Posterior vena cava (tissue), 2 donors: Measurements from ENCODE around the gene HDAC6. TPM values are rescaled to one million over a fixed set of nuclear protein-coding genes. Genes with fewer than 3 reads are reported as not detected.
"Not testable (repeated sequence)": the region's sequence is repeated elsewhere in the genome, so short reads cannot be mapped to it uniquely, and the experiment has no call there.

ENCODE experiments used
- DNase-seq: peaks from one replicate; pipeline ENCODE4 v3.0.0-alpha.2; 2020; ENCODE audit warnings: low spot score
- intact Hi-C, 2 donors: fragments of 100-400 bp; cut with DNase I; formaldehyde crosslinking; loops; one replicate each; pipeline versions ENCODE4 v1.14.1 to v1.14.2; 2022 to 2023
- total RNA-seq, 2 donors: library from RNA; stranded (reverse); fragmentation: NEBNext Ultra II Directional; extraction: Animal tissue kit (Norgen Biotek cat#: 25700); gene quantifications; one replicate each; pipeline ENCODE4 v1.2.1, GENCODE V29; 2021
- donor health status: DM: yes; HTN: yes; CAD: no.
- donor health status: DM: yes; HTN: yes; CAD: no.

Gene HDAC6
- total RNA-seq, 2 donors from 2014 or later: 45.4 to 54.3 TPM

GRCh38 chrX:48818098-48818497 is 16.2 kb downstream of the HDAC6 start:
- intact Hi-C loops: no loop called here
- no peak for DNase-seq

DNA sequence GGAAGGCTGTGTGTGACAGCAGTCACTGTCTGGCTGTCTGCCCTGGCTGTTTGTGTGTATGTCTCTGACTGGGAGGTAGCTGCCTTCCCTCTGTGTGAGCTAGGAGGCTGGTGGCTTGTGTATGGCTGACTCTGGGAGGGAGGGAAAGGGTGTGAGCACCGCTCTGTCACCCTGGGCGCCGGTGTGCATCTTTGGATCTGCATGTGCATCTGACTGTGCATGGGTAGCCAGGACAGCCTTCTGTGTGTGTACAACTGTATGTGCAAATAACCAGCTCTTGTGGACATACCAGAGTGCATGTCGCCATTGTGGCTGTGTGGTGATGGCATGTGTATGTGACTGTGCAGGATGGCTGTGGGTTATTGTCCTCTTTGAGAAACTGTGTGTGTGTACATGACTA is 17.0 kb downstream of the HDAC6 start:
- intact Hi-C loops: no loop called here
- DNase-seq: no peak

DNA sequence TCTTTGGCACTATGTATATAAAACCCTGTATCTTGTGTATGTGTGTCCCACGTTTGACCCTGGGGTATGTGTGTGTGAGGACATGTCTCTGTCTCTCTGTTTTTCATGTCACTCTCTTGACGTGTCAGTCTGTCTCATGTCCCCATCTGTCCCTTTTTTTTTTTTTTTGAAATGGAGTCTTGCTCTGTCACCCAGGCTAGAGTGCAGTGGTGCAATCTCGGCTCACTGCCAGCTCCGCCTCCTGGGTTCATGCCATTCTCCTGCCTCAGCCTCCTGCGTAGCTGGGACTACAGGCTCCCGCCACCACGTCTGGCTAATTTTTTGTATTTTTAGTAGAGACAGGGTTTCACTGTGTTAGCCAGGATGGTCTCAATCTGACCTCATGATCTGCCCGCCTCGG is 17.5 kb downstream of the HDAC6 start:
- DNase-seq, intact Hi-C loops: not testable (repeated sequence)

DNA sequence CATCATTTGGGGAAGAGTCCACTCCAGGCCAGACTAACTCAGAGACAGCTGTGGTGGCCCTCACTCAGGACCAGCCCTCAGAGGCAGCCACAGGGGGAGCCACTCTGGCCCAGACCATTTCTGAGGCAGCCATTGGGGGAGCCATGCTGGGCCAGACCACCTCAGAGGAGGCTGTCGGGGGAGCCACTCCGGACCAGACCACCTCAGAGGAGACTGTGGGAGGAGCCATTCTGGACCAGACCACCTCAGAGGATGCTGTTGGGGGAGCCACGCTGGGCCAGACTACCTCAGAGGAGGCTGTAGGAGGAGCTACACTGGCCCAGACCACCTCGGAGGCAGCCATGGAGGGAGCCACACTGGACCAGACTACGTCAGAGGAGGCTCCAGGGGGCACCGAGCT is 21.2 kb downstream of the HDAC6 start:
- DNase-seq: no peak
- intact Hi-C loops: no loop called here

- DNase-seq: no peak
- intact Hi-C loops: no loop called here
These were observed 22.2 kb downstream of the HDAC6 start for GRCh38 chrX:48824066-48824465.

- no peak for DNase-seq
- intact Hi-C loops: no loop called here
These were observed 24.4 kb downstream of the HDAC6 start, which contains the start of gene ERAS for GRCh38 chrX:48826135-48826875. Gene ERAS, plus strand, starts transcription at chrX:48826513. Its CDS starts 2,611 bp downstream, at chrX:48829124.

DNA sequence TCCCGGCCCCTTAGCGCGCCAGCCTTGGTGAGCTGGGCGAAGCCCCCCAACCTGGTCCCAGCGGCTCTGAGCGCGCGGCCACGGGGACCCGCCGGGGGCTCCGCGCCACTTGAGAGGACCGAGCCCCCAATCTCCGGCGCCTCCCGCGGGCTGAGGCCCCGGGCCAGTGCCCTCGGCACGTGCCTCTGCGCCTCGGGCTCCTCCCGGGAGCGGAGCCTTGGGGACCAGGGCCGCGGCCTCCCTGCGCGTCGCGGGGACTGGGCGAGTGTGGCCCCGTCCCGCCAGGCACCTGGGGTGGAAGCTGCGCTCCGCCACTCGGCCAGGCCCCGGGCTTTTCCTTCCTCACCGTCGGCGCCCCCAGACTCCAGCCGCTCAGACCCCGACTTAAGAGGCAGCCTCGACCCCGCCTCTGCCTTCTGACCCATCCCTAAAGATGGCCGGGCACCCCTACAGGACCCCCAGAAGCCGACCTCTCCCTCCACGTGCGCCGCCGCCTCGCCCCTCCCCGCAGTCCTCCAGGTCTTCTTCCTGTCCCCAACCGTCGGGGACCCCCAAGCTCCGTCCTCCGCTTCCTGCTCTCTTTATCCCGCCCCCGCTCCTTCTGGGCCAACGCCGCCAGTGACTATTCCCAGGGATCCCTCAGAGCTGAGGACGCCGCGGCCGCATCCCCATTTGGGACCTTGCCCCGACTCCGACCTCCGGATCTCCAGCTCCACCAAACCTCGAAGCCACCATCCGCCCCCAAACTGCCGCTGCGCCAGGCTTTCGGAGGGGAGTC is 25.2 kb downstream of the HDAC6 start:
- no peak for DNase-seq
- intact Hi-C loops: no loop called here

GRCh38 chrX:48827654-48827968 is 25.7 kb downstream of the HDAC6 start:
- intact Hi-C loops: no loop called here
- no peak for DNase-seq

GRCh38 chrX:48829016-48829735 is 27.3 kb downstream of the HDAC6 start:
- intact Hi-C loops: no loop called here
- DNase-seq: no peak

GRCh38 chrX:48831136-48831908 is 29.5 kb downstream of the HDAC6 start:
- intact Hi-C loops: no loop called here
- DNase-seq: no peak

DNA sequence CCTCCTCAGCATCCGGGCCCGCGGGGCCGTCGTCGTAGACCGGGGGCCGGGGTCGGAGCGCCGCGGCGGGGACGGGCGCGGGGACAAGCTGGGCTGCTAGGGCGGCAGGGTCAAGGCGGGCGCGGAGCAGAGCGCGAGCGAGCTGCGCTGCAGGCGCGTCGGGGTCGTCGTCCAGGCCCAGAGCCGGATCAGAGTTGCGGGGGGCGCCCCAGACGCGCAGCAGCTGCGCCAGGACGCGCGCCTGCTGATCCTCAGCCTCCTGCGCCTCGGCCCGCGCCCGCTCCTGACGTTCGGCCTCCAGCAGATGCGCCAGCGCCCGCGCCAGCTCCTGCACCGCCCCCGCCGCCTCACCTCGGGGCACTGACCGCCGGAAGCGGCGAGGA is 30.0 kb downstream of the HDAC6 start:
- no peak for DNase-seq
- intact Hi-C loops: no loop called here

- intact Hi-C loops: no loop called here
These were observed 31.8 kb downstream of the HDAC6 start for GRCh38 chrX:48833542-48834138.

DNA sequence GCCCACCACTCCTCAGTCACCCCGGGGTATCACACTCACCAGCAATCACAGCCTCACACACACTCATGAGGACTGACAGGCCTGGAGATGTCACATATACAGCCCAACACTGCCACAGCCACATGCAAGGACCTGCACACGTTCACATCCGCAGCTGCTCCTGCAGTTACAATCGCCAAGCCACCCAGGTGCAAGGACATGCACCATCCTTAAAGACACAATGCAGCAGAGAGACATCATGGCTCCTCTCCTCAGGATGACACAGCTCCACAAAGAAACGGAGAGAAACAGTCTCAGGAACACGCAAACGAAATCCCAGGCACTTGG is 32.5 kb downstream of the HDAC6 start:
- intact Hi-C loops: no loop called here
- DNase-seq: no peak

More at GRCh38 chrX:48833542-48834138, 31.8 kb downstream of the HDAC6 start:
- DNase-seq: no peak

DNA sequence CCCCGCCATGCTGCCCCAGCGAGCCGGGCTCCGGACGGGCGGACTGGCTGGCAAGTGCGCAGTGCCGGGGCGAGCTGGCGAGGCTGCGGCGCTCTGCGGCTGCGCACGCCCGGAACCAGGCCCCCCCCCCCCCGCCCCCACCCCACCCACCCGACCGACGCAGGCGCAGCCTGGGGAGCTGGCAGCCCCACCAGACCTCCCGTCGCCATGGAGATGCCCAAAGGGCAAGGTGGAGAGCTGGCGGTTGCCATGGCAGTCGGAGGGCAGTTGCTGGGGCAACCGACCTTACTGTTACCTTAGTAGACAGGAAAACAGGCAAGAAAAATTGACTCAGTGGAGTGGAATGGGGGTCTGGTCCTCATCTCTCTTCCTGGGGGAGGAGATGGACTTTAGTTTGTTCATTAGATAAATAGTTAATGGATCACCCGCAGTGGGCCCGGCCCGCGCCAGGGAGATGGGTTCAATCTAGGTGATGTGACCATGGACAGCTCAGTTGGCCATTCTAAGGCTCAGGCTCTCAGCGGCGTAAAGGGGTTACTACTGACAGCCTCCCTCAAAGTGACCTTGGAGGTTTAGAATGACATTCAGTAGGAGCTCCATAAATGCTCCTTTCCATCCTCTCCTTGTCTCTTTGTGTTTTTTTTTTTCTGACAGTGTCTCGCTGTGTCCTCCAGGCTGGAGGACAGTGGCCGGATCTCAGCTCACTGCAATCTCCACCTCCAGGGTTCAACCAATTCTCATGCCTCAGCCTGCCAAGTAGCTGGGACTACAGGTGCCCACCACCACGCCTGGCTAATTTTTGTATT is 33.9 kb downstream of the HDAC6 start, which contains the start of gene PCSK1N:
Gene PCSK1N (minus strand): TSS at position 87 of the 806 bp plus-strand sequence. CDS start 78 bp downstream, at position 9.
- intact Hi-C loops: no loop called here

GRCh38 chrX:48839686-48840085 is 37.8 kb downstream of the HDAC6 start:
- intact Hi-C loops: loop anchor here in 1 of 2 donors (5.0 kb wide), 1 partner anchor 872 kb away; no protein-coding TSS in a partner anchor
- DNase-seq: no peak

More for the DNA sequence above, 33.9 kb downstream of the HDAC6 start, which contains the start of gene PCSK1N:
- no peak for DNase-seq

- no peak for DNase-seq
- intact Hi-C loops: no loop called here
These were observed 47.0 kb downstream of the HDAC6 start for GRCh38 chrX:48848847-48849246.

DNA sequence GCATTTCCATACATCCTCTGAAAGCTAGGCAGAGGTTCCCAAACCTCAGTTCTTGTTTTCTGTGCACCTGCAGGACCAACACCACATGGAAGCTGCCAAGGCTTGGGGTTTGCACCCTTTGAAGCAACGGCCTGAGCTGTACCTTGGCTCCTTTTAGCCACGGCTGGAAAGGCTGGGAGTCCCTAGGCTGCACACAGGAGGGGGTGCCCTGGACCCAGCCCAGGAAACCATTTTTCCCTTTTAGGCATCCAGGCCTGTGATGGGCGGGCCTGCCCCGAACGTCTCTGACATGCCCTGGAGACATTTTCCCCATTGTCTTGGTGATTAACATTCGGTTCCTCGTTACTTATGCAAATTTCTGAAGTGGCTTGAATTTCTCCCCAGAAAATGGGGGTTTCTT is 51.0 kb downstream of the HDAC6 start:
- no peak for DNase-seq
- intact Hi-C loops: no loop called here

GRCh38 chrX:48853494-48853893 is 51.6 kb downstream of the HDAC6 start:
- intact Hi-C loops, DNase-seq: not testable (repeated sequence)
